MCF 10A (cell line): Measurements from ENCODE around the gene PARD3B. TPM values are rescaled to one million over a fixed set of nuclear protein-coding genes. Genes with fewer than 3 reads are reported as not detected.

Experiments
- BruUV-seq: library from RNA; stranded (reverse); fragments of 400-500 nt; replicated peaks from 2 replicates; lab custom pipeline; 2021; lab: Mats Ljungman, UMichigan
- CTCF ChIA-PET: fragments of 300-600 bp; sonication (Branson Sonifier 250); formaldehyde crosslinking; extraction: SDS; loops from one replicate; lab custom pipeline; 2021; ENCODE audit warnings: antibody characterized with exemption, inconsistent platforms; lab: Yijun Ruan, JAX
- POLR2A ChIA-PET: fragments of 300-600, 350-650 bp; sonication (Branson Sonifier 250); formaldehyde crosslinking; extraction: SDS; loops from one replicate; lab custom pipeline; 2020; ENCODE audit warnings: antibody characterized with exemption, inconsistent platforms; lab: Yijun Ruan, JAX
- DNase-seq: peaks from one replicate; pipeline ENCODE4 v3.0.0-alpha.2; 2018; ENCODE audit not compliant: unreplicated experiment
- H3K27ac Mint-ChIP-seq: one replicate; pipeline ENCODE4 v1.8.0; 2022; ENCODE audit warnings: mild to moderate bottlenecking, low read depth, mixed read lengths; ENCODE audit not compliant: unreplicated experiment
- H3K27me3 Mint-ChIP-seq: one replicate; pipeline ENCODE4 v1.8.0; 2022; ENCODE audit warnings: mixed read lengths; ENCODE audit not compliant: insufficient read depth, unreplicated experiment
- H3K36me3 Mint-ChIP-seq: one replicate; pipeline ENCODE4 v1.8.0; 2022; ENCODE audit warnings: mild to moderate bottlenecking, moderate library complexity, mixed read lengths; ENCODE audit not compliant: insufficient read depth, unreplicated experiment
- H3K4me1 Mint-ChIP-seq: one replicate; pipeline ENCODE4 v1.8.0; 2022; ENCODE audit warnings: mixed read lengths; ENCODE audit not compliant: insufficient read depth, unreplicated experiment
- H3K4me3 Mint-ChIP-seq: one replicate; pipeline ENCODE4 v1.8.0; 2022; ENCODE audit warnings: mild to moderate bottlenecking, moderate library complexity, mixed read lengths; ENCODE audit not compliant: unreplicated experiment
- H3K9me3 Mint-ChIP-seq: one replicate; pipeline ENCODE4 v1.8.0; 2022; ENCODE audit warnings: mixed read lengths; ENCODE audit not compliant: unreplicated experiment
- intact Hi-C: fragments of 100-400 bp; cut with micrococcal nuclease; formaldehyde crosslinking; loops from 2 replicates; pipeline ENCODE4 v1.14.1; 2022
- total RNA-seq: library from RNA; stranded (reverse); gene quantifications from 2 replicates; pipeline ENCODE4 v1.2.3, GENCODE V29; 2022
- TF ChIP-seq, protein P1 (sequence below): fragments of 200-600 bp; IDR thresholded peaks from one replicate; pipeline ENCODE4 v1.8.0; 2022; ENCODE audit warnings: antibody characterized with exemption, mild to moderate bottlenecking; ENCODE audit not compliant: unreplicated experiment

Gene PARD3B
- total RNA-seq, 1 experiment from 2014 or later: 11.6 TPM

- no peak for DNase-seq
- POLR2A ChIA-PET: no interaction called here
- no peaks in the 10 kb centered on the region for H3K27me3 Mint-ChIP-seq
- no peak overlapping the region for H3K4me3 Mint-ChIP-seq
- H3K36me3 Mint-ChIP-seq: no peaks in the 10 kb centered on the region
- TF ChIP-seq, protein P1, sequence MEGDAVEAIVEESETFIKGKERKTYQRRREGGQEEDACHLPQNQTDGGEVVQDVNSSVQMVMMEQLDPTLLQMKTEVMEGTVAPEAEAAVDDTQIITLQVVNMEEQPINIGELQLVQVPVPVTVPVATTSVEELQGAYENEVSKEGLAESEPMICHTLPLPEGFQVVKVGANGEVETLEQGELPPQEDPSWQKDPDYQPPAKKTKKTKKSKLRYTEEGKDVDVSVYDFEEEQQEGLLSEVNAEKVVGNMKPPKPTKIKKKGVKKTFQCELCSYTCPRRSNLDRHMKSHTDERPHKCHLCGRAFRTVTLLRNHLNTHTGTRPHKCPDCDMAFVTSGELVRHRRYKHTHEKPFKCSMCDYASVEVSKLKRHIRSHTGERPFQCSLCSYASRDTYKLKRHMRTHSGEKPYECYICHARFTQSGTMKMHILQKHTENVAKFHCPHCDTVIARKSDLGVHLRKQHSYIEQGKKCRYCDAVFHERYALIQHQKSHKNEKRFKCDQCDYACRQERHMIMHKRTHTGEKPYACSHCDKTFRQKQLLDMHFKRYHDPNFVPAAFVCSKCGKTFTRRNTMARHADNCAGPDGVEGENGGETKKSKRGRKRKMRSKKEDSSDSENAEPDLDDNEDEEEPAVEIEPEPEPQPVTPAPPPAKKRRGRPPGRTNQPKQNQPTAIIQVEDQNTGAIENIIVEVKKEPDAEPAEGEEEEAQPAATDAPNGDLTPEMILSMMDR: no peak
- no peaks in the 10 kb centered on the region for H3K9me3 Mint-ChIP-seq
- BruUV-seq: no TSS peak
- intact Hi-C loops: no loop called here
- no peak overlapping the region for H3K27ac Mint-ChIP-seq
- CTCF ChIA-PET: interaction anchor here (0.8 kb wide), 1 partner anchor 351 kb away, joined by 3 read pairs; no protein-coding TSS in a partner anchor
- H3K4me1 Mint-ChIP-seq: no peaks in the 10 kb centered on the region
Measured at GRCh38 chr2:204753841-204754240, 208.6 kb downstream of the PARD3B start.

- ChIA-PET CTCF (no interaction called here), POLR2A (interaction anchor here (1.3 kb wide), 1 partner anchor 10 kb away, joined by 5 read pairs; no protein-coding TSS in a partner anchor)
- Mint-ChIP-seq H3K9me3 (no peaks in the 10 kb centered on the region), H3K27me3 (no peaks in the 10 kb centered on the region), H3K4me3 (no peak overlapping the region), H3K4me1 (no peaks in the 10 kb centered on the region), H3K27ac (no peak overlapping the region), H3K36me3 (no peaks in the 10 kb centered on the region)
- intact Hi-C loops: no loop called here
- no peak for DNase-seq
- no TSS peak for BruUV-seq
- TF ChIP-seq, protein P1: no peak
Measured at GRCh38 chr2:204754898-204755297, 209.6 kb downstream of the PARD3B start.

DNA sequence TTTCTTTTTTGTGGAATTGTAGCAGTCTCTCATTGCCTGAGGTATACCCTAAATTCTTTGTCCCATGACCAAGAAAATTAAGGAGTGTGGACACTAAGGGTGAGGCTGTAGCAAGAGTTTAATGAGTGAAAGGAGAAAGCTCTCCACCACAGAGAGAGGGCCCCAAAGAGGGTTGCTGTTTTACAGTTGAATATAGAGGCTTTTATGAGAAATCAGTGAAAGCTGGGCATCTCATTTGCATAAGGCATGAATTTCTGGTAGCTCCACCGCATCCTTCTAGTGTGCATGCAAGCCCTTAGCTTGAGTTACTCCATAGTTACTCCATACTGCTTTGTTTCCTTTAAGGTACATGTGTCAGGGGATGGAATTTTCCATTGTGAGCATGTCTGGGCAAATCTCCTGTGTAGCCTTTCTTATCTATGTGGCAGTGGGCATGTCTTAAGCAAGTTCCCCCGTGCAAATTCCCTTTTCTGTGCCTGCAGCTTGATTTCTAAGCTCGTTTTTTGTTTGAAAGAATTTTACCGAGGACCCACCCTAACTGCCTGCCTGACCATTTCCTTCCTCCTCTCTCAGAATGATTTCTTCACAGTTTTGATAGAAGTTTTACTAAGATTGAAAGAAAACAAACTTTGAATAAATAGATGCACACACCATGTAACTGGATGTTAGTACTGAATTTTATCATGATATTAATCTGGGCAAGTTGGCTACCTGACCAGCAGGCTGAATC is 218.9 kb downstream of the PARD3B start:
- BruUV-seq: no TSS peak
- ChIA-PET CTCF (interaction anchor here (0.6 to 1.0 kb wide), 2 partner anchors 26 to 443 kb away, joined by 3 read pairs; no protein-coding TSS in a partner anchor), POLR2A (interaction anchor here (0.7 to 1.3 kb wide), 2 partner anchors 9 to 11 kb away, joined by 4 to 5 read pairs; no protein-coding TSS in a partner anchor)
- H3K36me3 Mint-ChIP-seq: no peaks in the 10 kb centered on the region
- TF ChIP-seq, protein P1: no peak
- H3K4me3 Mint-ChIP-seq: no peak overlapping the region
- no peaks in the 10 kb centered on the region for H3K9me3 Mint-ChIP-seq
- intact Hi-C loops: no loop called here
- H3K27ac Mint-ChIP-seq: peak overlapping the region; percentile 39
- H3K27me3 Mint-ChIP-seq: no peaks in the 10 kb centered on the region
- DNase-seq: no peak
- H3K4me1 Mint-ChIP-seq: no peaks in the 10 kb centered on the region

GRCh38 chr2:204770735-204771134 is 225.5 kb downstream of the PARD3B start:
- CTCF ChIA-PET: interaction anchor here (0.6 to 0.7 kb wide), 2 partner anchors 9 to 76 kb away, joined by 3 read pairs; no protein-coding TSS in a partner anchor
- TF ChIP-seq, protein P1: no peak

More at GRCh38 chr2:204770735-204771134, 225.5 kb downstream of the PARD3B start:
- DNase-seq: no peak
- BruUV-seq: no TSS peak
- Mint-ChIP-seq H3K4me1 (no peaks in the 10 kb centered on the region), H3K27me3 (no peaks in the 10 kb centered on the region), H3K4me3 (no peak overlapping the region), H3K9me3 (no peaks in the 10 kb centered on the region), H3K36me3 (no peaks in the 10 kb centered on the region), H3K27ac (no peak overlapping the region)
- intact Hi-C loops: no loop called here
- POLR2A ChIA-PET: interaction anchor here (0.6 to 0.7 kb wide), 2 partner anchors 43 to 319 kb away, joined by 3 read pairs; no protein-coding TSS in a partner anchor
